Activated CD4-positive, CD25-positive, alpha-beta regulatory T cell (primary cell): Measurements from ENCODE around the gene METTL17.
A peak's percentile ranks its signal among the peaks of the same experiment; 100 is the strongest.
"Not testable (repeated sequence)": the region's sequence is repeated elsewhere in the genome, so short reads cannot be mapped to it uniquely, and the experiment has no call there.

ENCODE experiments used
- DNase-seq, 4 experiments: peaks; one replicate each; lab custom pipeline; 2025; lab: John Stamatoyannopoulos, UW

METTL17 gene

GRCh38 chr14:20996521-20996920 is 6.7 kb downstream of the METTL17 start:
- DNase-seq = no peak

DNA sequence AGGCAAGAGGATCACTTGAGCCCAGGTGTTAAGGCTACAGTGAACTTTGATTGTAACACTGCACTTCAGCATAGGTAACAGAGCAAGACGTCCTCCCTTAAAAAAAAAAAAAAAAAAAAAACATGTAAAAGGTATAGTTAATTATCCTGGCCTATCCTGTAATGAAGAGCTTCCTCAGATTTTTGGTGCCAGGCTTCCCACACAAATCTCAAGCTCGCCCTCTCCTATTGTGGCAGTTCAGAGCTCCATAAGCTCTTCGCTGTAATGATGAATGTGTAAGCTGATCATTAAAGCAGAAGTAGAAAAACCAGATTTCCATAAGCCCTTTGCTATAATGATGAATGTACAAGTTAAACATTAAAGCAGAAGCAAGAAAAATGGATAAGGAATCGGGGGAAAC is 7.3 kb downstream of the METTL17 start:
- DNase-seq = no peak

- no peak for DNase-seq
Measured at GRCh38 chr14:20997564-20997963, 7.8 kb downstream of the METTL17 start.

DNA sequence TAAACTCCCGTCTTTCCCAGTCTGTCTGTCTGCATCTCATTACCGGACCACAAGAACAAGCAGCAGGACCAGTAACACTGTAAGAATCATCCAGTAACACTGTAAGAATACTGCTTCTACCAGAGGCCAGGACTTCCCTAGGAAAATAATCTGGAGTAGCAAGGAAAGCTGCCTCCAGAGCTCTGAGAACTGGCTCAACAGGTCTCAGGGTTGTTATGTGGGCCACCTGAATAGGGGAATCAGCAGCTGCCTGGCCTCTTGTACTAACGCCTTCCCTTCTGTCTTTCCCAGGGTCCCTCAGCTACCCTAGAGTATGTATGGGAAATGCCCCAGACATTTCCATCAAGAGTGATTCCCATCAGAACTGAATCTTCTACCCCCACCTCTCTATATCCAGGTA is 8.4 kb downstream of the METTL17 start:
- DNase-seq = no peak

DNA sequence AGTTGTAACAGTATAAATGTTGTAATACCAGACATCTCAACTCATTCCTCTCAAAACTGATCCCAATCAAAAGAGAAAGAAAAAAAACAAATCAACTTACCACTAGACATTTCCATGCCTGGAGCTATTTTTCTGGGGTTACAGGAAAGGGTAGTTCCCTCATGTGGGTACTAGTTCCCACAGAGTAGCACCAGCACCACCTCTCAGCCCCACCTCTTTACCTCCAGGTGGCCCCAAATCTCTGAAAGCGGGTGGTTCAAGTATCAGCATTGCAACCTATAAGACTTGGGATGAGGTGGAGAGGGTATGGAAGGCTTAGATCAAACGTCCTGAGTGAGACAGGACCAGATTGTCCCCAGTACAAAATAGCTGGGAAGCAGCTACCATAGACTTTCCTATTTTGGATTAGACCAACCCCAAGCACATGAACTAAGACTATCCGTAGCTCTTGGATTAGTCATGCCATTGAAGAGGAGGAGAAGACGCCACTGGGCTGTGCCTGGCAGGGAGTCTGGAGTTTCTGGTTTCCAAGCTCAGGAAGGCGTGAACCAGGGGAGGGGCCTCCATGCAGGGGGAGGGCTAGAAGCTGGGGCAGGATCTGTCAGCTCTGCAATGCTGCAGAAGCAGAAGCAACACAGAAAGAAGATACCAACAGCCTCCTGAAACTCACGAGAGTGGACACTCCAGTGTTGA is 9.0 kb downstream of the METTL17 start, which contains the start of gene SLC39A2:
SLC39A2 (plus strand) TSS at position 620 of the 693 bp plus-strand sequence. CDS start 154 bp downstream, outside the sequence.
- no peak for DNase-seq

DNA sequence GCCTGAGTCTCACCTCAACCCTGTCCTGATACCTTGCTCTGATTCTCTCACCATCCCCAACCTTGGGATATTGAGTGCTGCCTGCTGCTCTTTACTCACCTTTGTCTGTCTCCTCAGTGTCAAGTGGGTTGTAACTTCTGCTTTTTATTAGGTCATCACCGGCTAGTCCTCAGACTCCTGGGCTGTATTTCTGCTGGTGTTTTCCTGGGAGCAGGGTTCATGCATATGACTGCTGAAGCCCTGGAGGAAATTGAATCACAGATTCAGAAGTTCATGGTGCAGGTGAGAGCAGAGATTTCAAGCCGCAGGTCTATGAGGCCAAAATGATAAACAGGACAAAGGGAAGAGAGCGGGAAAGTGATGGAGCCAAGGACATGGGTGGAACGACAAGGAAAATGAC is 9.8 kb downstream of the METTL17 start:
- no peak for DNase-seq

- no peak for DNase-seq
Measured at GRCh38 chr14:21001218-21001617, 11.4 kb downstream of the METTL17 start.

- no peak for DNase-seq
Measured at GRCh38 chr14:21003788-21004346, 14.1 kb downstream of the METTL17 start.

DNA sequence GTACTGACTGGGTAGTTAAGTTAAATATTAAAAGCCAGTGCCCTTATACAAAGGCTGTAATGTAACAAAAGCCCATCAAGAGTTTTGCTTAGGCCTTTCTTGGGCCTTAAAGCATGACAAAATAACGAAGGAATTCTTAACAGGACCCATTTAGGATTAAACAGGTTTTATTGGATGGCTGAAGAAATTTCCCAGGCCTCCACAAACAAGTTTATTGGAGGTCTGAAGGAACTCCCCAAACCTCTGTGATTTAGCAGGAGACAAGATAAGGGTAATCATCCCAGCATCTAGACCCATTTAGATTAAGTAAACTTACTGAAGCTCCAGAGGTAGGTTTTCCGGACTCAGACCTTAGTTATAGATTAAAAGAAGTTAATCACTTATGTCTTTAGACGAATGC is 19.9 kb downstream of the METTL17 start:
- not testable (repeated sequence) for DNase-seq

DNA sequence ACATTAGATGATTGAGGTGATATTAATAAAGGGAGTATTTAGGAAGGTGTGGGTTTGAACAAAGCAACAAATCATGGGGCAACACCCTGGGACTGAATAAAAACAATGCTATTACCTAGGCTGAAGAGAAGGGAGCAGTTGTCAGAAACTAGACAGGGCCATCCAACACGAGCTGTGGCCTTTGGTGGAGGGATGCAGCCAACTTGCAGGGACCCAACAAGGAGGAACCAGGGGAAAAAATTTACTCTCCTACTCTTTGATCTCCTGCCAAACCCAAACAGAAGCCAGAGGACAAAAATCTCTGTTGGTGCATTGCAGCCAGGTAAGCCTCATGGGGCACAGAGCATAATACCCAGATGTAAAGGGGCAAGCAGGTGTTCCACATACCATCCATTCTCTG is 21.4 kb downstream of the METTL17 start:
- no peak for DNase-seq

- DNase-seq = peak; percentile 51 to 72 (median 68)
Measured at GRCh38 chr14:21014761-21015190, 25.0 kb downstream of the METTL17 start.

DNA sequence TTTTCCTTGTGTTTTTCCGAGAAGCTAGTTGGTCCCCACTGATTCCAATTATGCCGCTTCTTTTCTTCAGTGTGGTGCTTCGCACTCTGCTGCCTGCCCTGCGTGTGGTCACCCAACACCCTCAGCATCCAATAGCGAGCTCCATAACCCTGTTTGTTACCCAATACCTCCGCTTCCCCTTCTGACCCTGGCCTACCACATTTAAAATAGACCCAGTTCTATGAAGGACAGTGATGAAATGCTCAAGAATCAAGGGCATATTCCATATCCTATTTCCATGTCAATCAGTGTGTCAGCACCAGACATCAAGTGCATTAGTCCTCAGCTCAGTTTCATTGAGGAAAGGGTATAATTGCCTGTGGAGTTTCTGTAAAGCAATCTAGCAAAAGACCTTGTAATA is 25.5 kb downstream of the METTL17 start:
- no peak for DNase-seq

DNA sequence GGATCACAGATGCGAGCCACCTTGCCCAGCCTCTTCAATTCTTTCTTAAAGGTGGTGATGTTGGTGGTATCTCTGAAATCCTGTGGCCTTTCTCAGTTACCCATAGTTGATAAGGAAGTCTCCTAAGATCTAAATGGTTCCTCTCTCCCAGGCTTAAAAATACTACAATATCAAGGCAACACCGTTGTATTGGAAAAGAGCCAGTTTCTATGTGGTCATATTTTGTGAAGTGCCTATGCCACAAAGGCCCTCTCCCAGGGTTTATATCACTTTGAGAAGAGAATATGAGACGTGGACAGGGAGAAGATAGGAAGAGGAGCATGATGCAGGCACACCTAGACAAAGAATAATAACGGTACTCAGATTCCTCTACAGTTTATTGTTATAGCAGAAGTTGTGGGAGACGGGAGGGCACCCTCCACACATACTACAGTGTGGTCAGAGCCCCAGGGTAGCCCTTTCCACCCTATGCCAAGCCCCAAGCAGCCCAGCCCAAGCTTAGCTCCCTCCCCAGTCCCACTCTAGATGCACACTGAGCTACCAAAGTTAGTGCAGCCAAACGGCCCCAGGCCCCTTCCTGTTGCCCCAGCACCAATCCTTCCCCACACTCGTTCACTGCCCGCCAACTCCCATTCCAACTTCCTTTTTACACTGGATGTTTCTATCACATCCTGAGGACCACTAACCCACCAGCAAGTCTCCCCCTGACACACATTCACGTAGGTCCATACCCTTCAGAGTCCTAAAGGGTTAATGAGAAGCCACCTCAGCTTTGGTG is 26.8 kb downstream of the METTL17 start:
- no peak for DNase-seq

DNA sequence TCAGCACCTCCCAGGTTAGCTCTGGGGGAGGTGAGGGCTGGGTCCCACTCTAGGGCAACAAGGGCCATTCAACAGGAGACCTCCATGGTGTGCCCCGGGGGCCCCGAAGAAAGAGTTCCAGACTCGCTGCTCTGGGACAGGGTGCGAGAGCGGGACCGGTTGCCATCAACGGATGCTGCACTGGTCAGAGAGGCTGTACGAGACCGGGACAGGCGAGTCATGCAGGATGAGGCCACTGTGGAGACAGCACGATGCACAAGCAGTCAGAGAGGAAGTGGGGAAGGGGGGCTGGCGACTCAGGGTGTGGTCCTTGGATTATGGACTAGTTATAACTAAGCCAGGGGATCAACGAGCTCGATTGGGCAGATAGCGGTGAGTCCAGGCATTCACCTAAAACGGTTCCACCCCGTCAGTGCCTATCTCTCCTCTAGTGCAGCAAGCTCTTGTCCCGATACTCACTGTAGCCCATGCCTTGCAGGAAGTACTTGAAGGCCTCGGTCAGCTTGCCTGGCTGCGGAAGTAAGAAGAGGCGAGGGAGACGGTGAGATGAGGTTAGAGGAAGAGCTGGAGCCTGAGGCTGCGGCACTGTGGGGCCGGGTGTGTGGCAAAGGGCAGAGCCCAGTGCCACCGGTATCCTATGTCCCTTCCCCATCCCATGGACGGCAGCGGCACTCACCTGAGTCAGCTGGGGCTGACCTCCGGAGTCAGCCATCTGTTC is 27.9 kb downstream of the METTL17 start:
- no peak for DNase-seq

DNA sequence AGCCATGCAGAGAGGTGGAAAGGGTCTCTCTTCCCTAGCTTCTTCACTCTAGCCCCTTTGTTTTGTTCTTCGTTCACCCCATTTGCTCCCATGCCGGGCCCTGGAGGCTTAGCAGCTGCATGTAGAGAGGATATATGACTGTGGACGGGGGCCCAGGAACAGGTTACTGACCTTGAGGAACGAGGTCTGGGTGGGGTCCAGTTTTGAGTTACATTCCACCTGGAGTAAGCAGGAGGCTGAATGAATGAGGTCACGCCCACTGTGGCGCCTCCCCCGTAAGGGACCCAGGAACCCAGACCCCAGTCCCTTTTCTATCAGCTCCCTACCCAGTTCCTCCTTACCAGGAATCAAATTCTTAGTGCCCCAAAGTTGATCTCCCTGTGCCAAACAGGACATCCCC is 28.5 kb downstream of the METTL17 start:
- no peak for DNase-seq

DNA sequence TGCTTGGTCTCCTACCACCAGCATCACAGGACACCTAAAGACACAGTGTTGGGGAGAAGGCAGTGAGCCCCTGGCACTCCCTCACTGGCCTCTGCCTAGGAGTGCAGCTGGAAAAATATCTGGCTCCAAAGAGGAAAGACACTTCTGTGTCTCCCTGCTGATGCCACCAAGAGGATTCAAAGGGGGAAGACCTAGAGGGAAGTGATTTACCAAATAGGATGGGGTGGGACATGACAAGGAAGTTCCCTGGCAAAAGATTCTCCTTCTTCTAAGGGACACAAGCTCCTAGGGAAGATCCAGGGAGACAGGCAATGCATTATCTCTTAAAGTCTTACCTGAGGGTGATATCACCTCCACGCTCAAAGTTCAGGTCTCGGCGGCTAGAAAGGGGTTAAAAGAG is 29.0 kb downstream of the METTL17 start:
- DNase-seq = no peak

- DNase-seq = no peak
Measured at GRCh38 chr14:21019366-21019765, 29.6 kb downstream of the METTL17 start.

DNA sequence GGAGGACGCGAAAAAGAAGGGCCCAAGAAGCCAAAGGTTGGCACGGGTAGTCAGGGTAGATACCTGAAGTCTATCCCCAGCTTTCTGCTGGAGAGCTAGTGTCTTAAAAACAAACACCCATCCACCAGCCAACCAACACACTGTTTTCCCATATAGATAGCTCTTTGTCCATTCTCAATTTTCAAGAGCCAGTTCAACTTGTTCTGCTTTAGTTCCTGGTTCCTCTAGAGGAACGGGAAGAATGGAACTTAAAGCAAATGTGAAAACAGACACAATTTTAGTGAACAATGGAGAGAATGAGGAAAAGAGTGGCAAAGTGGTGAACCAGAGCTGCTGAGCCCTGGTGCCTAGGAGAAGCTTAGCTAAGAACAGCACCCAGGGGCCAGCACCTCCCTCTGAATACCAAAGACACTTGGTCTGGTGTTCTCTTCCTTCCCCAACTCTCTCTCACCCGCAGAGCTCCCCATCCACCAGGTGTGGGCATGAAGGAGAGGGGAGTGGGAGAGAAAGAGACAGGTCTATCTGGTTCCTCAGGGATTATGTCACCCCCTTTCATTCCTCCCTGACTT is 31.3 kb downstream of the METTL17 start:
- DNase-seq = no peak

DNA sequence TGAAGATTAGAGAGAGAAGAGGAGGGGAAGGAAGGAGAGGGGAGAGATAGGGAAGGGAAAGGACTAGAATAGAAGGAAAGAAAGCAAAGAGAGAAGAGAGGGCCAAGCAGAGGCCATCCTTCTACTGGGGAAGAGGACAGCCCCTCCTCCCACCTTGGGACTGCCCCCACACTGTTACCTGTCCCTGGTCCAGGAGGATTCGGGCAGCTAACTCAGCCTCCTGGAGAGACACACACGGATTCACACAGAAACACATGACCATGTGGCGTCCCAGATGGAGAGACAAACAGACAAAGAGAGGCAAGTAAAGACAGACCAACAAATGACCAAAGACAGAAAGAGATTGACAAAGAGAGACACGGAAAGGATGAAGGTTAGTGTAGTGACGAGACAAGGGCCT is 32.9 kb downstream of the METTL17 start:
- no peak for DNase-seq

DNA sequence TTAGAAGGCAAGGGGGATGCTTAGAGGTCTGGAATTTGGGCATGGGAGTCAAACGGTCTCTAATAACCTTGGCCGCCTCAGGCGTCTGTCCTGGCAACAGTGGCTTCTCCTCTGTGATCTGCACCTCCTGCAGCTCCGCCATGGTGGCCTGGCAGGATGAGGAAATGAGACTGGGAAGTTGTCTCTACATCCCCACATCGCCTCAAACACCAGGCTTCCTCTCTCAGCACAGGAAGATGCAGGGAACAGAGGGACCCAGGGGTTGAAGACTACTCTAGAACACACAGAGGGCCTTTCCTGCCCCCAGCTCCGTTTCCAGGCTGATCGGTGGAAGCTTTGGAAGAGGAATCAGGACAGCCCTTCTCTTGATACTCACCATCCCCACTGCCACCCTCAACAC is 33.4 kb downstream of the METTL17 start:
- no peak for DNase-seq

GRCh38 chr14:21023817-21024584 is 34.2 kb downstream of the METTL17 start:
- DNase-seq = no peak
